Hair follicular keratinocyte (primary cell): ENCODE results near the gene GLMP. TPM values are rescaled to one million over a fixed set of nuclear protein-coding genes. Genes with fewer than 3 reads are reported as not detected.

Source experiments
- total RNA-seq: library from RNA; depleted of rRNA; stranded (reverse); fragments of >200 nt; gene quantifications from 2 replicates; pipeline ENCODE4 v1.2.3, GENCODE V29; 2015

Gene GLMP
- total RNA-seq: 39.4 and 40.7 TPM in 2 replicates

GRCh38 chr1:156295391-156295947, at the start of gene GLMP:
GLMP (minus strand) TSS chr1:156295679; CDS start chr1:156295645, 34 bp downstream.

DNA sequence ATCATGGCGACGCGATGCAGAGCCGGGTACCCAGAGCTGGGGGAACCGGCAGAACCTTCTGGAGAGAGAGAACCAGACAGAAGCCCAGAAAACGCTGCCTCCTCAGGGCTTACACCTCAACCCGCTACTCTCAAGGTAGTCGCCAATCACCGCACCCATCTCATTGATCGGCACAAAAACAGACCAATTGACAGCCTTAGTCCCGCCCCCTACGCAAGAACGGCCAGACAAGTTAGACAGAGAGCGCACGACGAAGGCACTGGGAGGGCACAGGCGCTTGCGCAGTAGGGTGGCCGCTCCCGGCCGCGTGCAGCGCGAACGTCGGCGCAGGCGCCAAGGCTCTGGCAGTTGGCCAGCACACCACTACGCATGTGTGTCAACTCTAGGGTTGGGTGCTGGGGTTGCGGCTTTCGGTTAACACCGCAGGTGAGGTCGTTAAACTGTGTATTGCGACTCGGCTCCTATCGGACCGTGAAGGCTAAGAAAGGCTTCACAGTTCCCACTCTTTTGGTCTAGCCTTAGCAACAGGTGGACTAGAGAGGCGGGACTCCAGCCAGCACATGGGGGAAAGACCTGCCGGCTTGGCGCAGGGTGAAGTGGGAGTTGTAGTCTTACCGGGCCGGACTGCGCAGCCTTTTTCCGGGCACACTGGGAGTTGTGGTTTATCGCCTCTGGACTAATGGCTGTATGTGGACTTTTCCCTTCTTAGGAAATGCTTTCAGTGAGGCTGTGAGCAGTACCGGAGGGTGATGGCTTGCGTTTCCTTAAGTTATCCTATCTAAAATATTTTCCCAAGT, 42.9 kb upstream of the GLMP start, which contains the start of the genes CCT3 and TSACC:
CCT3 (minus strand) TSS at position 113 of the 797 bp plus-strand sequence; CDS start at position 5, 108 bp downstream.
TSACC (plus strand) TSS at position 347 of the 797 bp plus-strand sequence. CDS start 1,232 bp downstream, outside the sequence.

GRCh38 chr1:156298852-156299357, 3.4 kb upstream of the GLMP start, which contains the start of gene VHLL:
VHLL (minus strand) TSS chr1:156299307; CDS start chr1:156299189, 118 bp downstream.

DNA sequence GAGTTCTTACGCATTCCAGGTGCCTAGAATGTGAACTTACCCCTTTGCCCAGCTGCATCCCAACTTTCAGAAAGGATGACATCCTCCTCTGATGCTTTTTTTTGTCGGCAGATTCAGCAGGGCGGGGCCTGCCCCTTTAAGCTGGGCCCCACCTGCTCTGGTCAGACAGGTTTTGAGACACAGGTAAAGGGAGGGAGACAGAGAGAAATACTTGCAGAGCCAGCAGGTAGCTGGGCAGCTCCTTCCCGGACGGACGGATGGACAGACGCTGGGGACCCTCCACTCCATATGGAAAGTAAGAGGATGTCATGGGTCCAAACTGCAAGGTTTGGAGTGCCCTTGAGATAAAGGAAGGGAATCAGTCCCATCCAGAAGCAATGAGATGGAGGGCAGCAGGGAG, 11.4 kb downstream of the GLMP start, which contains the start of gene TMEM79:
TMEM79 (plus strand) TSS at position 214 of the 400 bp plus-strand sequence. CDS start 902 bp downstream, outside the sequence.

GRCh38 chr1:156282479-156283222, 12.8 kb downstream of the GLMP start, which contains the start of gene SMG5:
SMG5 (minus strand) TSS chr1:156282825; CDS start chr1:156282680, 145 bp downstream.

GRCh38 chr1:156247460-156248322, 47.8 kb downstream of the GLMP start, which contains the start of gene PAQR6:
PAQR6 (minus strand) TSS chr1:156248056; CDS start chr1:156246731, 1,325 bp downstream.

Other genes with a start within 250 kb of the GLMP start
- 21.0 and 24.3 TPM in 2 replicates for gene UBQLN4, start 241.9 kb downstream of the GLMP start, total RNA-seq
- 118 and 130 TPM in 2 replicates for gene LAMTOR2, start 240.9 kb downstream of the GLMP start, total RNA-seq
- 66.7 and 81.8 TPM in 2 replicates for gene RAB25, start 234.5 kb downstream of the GLMP start, total RNA-seq
- gene MEX3A, start 213.2 kb downstream of the GLMP start, total RNA-seq: 1.8 and 2.0 TPM in 2 replicates
- 735 and 836 TPM in 2 replicates for gene LMNA, start 181.0 kb downstream of the GLMP start, total RNA-seq
- gene SEMA4A, start 142.1 kb downstream of the GLMP start, total RNA-seq: 6.6 and 12.3 TPM in 2 replicates
- gene SLC25A44, start 101.6 kb downstream of the GLMP start, total RNA-seq: 8.6 and 11.0 TPM in 2 replicates
- gene PMF1, start 82.7 kb downstream of the GLMP start, total RNA-seq: 67.9 and 81.5 TPM in 2 replicates
- not detected in 2 replicates for gene BGLAP, start 53.5 kb downstream of the GLMP start, total RNA-seq
- 0.30 and 2.4 TPM in 2 replicates for gene PAQR6, start 47.6 kb downstream of the GLMP start, total RNA-seq
- 35.9 and 40.1 TPM in 2 replicates for gene SMG5, start 12.9 kb downstream of the GLMP start, total RNA-seq
- gene TMEM79, start 11.4 kb downstream of the GLMP start, total RNA-seq: 7.6 and 9.1 TPM in 2 replicates
- gene VHLL, start 3.6 kb upstream of the GLMP start, total RNA-seq: not detected in 2 replicates
- gene CCT3, start 42.6 kb upstream of the GLMP start, total RNA-seq: 392 and 473 TPM in 2 replicates
- gene TSACC, start 42.8 kb upstream of the GLMP start, total RNA-seq: 0.86 TPM in 1 of 2 replicates, not detected in the other
- not detected in 2 replicates for gene RHBG, start 73.5 kb upstream of the GLMP start, total RNA-seq
- gene MEF2D, start 205.1 kb upstream of the GLMP start, total RNA-seq: 18.4 and 19.6 TPM in 2 replicates